ENCODE results near the gene SCGB1C1. TPM values are rescaled to one million over a fixed set of nuclear protein-coding genes. Genes with fewer than 3 reads are reported as not detected.

SCGB1C1 gene
- total and polyA plus RNA-seq, 10 of the 15 experiments (the other 5 are each of a cell fraction or from before 2014, with no cell fraction given): not detected

DNA sequence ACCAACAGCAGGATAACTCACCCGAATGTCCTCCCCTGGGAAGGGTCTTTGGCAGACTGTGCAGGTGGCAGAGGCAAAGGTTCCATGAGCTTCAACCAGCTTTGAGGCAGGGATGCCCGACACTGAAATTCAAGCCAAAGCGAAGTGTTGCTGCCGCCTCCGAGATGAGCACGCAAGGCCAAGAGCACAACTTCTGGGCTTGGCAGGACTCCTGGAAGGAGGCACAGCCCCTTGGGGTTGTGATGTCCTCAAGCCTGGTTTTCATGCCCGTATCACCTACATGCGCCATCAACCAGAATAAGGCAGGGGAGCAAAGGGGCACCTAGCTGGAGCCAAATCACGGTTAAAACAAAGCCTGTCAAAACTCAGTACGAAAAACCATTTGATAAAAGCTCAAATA, 37.6 kb downstream of the SCGB1C1 start (continued):
- TF ChIP-seq, protein P1, sequence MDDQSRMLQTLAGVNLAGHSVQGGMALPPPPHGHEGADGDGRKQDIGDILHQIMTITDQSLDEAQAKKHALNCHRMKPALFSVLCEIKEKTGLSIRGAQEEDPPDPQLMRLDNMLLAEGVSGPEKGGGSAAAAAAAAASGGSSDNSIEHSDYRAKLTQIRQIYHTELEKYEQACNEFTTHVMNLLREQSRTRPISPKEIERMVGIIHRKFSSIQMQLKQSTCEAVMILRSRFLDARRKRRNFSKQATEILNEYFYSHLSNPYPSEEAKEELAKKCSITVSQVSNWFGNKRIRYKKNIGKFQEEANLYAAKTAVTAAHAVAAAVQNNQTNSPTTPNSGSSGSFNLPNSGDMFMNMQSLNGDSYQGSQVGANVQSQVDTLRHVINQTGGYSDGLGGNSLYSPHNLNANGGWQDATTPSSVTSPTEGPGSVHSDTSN (IDR thresholded peaks at IDR 0.05; ENCODE audit: insufficient replicate concordance, low read depth, low read length): no peak
- TF ChIP-seq FOS (IDR thresholded peaks at IDR 0.05; ENCODE audit: borderline replicate concordance, extremely low read depth, insufficient read length) (no peak), KDM1A (IDR thresholded peaks at IDR 0.05; ENCODE audit: borderline replicate concordance) (no peak), CBFB (IDR thresholded peaks at IDR 0.05; ENCODE audit: low read depth) (no peak)

DNA sequence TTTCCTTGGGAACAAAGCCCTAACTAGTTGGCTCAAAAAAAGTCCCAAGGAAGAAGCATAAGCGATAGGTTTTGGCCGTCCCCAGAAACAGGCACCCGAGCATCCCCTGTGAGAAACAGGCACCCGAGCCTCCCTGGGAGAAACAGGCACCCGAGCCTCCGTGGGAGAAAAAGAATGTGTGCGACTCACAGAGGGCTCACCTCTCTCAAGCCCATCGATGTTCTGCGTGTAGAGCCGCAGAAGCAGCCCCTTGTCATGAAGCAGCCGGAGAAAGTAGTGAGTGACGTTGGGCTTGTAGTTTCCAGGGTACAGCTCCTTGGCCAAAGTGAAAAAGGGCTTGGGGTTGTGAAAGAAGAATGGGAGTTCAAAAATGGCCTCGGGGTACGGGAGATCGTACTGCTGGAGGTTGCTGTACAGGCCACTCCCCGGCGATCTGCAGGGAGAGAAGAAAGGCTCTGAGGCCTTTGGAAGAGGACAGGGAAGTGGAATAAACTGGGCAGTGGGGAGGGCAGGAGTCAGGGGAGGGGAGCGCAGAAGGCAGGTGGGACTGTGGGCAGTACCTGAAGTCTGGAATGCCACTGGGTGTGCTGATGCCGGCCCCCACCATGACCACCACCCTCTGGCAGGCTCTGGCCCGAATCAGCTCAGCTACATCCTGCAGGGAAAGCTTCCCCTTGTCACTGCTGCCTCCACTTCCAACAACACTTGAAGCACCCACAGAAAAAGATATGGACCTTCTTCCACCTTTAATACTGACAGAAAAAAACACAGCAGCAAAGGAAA, 40.1 kb downstream of the SCGB1C1 start:
- no peaks in the 10 kb centered on the region for H4K20me1 ChIP-seq (ENCODE audit: control insufficient read depth, insufficient read depth)
- no peaks in the 10 kb centered on the region for H3K9me3 ChIP-seq (replicated peaks; ENCODE audit: control insufficient read depth, insufficient read depth, low read length)
- WGBS (ENCODE audit: insufficient coverage, insufficient replicate concordance, low lambda C conversion rate, missing lambda C conversion rate): 93% methylated on average over 17 of the region's 20 CpGs
- no peak overlapping the region for H3K9ac ChIP-seq (ENCODE audit: control insufficient read depth, insufficient read depth, low read length)
- FAIRE-seq (no peak), DNase-seq (ENCODE audit: low read depth, low spot score) (no peak), ATAC-seq (no peak)
- no peaks in the 10 kb centered on the region for H3K4me1 ChIP-seq (ENCODE audit: control insufficient read depth, insufficient read depth, low read length)
- TF ChIP-seq GABPA (IDR thresholded peaks at IDR 0.05; ENCODE audit: low read depth): no peak
- TF ChIP-seq, protein P2, sequence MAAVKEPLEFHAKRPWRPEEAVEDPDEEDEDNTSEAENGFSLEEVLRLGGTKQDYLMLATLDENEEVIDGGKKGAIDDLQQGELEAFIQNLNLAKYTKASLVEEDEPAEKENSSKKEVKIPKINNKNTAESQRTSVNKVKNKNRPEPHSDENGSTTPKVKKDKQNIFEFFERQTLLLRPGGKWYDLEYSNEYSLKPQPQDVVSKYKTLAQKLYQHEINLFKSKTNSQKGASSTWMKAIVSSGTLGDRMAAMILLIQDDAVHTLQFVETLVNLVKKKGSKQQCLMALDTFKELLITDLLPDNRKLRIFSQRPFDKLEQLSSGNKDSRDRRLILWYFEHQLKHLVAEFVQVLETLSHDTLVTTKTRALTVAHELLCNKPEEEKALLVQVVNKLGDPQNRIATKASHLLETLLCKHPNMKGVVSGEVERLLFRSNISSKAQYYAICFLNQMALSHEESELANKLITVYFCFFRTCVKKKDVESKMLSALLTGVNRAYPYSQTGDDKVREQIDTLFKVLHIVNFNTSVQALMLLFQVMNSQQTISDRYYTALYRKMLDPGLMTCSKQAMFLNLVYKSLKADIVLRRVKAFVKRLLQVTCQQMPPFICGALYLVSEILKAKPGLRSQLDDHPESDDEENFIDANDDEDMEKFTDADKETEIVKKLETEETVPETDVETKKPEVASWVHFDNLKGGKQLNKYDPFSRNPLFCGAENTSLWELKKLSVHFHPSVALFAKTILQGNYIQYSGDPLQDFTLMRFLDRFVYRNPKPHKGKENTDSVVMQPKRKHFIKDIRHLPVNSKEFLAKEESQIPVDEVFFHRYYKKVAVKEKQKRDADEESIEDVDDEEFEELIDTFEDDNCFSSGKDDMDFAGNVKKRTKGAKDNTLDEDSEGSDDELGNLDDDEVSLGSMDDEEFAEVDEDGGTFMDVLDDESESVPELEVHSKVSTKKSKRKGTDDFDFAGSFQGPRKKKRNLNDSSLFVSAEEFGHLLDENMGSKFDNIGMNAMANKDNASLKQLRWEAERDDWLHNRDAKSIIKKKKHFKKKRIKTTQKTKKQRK (IDR thresholded peaks at IDR 0.05; ENCODE audit: low read depth, low read length): no peak
- TF ChIP-seq MYC (IDR thresholded peaks at IDR 0.05; ENCODE audit: insufficient read depth, insufficient read length, insufficient replicate concordance, low read length, severe bottlenecking): no peak
- TF ChIP-seq CREB1 (IDR thresholded peaks at IDR 0.05; ENCODE audit: low read depth): no peak
- TF ChIP-seq KDM1A (IDR thresholded peaks at IDR 0.05; ENCODE audit: borderline replicate concordance): no peak
- TF ChIP-seq YY1 (IDR thresholded peaks at IDR 0.05; ENCODE audit: low read depth, low read length): no peak
- no peak overlapping the region for H2AFZ ChIP-seq (ENCODE audit: control insufficient read depth, low read depth, low read length)
- RAD21 ChIA-PET (ENCODE audit: unreplicated experiment): no interaction called here
- no peak overlapping the region for H3K4me3 ChIP-seq
- intact Hi-C loops (cut with micrococcal nuclease; ENCODE audit: unreplicated experiment): no loop called here
- no TSS peak for BruUV-seq (replicated peaks)
- no peaks in the 10 kb centered on the region for H3K27me3 ChIP-seq (replicated peaks in 1 of 2; ENCODE audit: control insufficient read depth in 2 of 2, insufficient read depth in 2 of 2, low read length in 1 of 2)
- peaks cover 19% of the 10 kb centered on the region for H3K79me2 ChIP-seq (ENCODE audit: control insufficient read depth, insufficient read depth, low read length)
- no peak overlapping the region for H3K4me2 ChIP-seq (ENCODE audit: control insufficient read depth, insufficient read depth)
- POLR2A ChIA-PET: no interaction called here
- no peaks in the 10 kb centered on the region for H3K36me3 ChIP-seq (ENCODE audit: control insufficient read depth in 2 of 2, insufficient read depth in 2 of 2, low read length in 1 of 2)
- in situ Hi-C loops (cut with MboI): no loop called here
- CTCF ChIA-PET: interaction anchor here (0.6 to 0.7 kb wide), 3 partner anchors 28 to 287 kb away, joined by 3 read pairs; no protein-coding TSS in a partner anchor
- no peak overlapping the region for H3K27ac ChIP-seq (ENCODE audit: control insufficient read depth, insufficient read depth)
- SMC1A ChIA-PET (ENCODE audit: uncharacterized antibody, unreplicated experiment): no interaction called here
